ENCODE measurements around the gene FEZF2.

DNA sequence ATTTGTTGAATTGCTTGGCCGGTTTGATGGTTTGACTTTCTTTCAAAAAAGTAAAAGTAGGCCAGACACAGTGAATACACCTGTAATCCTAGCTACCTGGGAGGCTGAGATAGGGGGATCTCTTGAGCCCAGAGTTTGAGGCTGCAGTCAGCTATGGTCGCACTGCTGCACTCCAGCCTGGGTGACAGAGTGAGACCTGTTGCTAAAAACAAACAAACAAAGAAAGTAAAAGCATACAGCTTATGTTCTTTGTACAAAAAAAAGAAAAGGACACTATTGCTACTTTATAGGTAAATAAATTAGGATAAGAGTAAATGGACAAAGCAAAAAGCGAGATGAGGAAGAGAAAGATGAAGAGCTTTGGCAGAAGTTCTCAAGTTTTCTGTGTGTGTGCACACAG is 13.9 kb upstream of the FEZF2 start:
- TF ChIP-seq, protein P1, sequence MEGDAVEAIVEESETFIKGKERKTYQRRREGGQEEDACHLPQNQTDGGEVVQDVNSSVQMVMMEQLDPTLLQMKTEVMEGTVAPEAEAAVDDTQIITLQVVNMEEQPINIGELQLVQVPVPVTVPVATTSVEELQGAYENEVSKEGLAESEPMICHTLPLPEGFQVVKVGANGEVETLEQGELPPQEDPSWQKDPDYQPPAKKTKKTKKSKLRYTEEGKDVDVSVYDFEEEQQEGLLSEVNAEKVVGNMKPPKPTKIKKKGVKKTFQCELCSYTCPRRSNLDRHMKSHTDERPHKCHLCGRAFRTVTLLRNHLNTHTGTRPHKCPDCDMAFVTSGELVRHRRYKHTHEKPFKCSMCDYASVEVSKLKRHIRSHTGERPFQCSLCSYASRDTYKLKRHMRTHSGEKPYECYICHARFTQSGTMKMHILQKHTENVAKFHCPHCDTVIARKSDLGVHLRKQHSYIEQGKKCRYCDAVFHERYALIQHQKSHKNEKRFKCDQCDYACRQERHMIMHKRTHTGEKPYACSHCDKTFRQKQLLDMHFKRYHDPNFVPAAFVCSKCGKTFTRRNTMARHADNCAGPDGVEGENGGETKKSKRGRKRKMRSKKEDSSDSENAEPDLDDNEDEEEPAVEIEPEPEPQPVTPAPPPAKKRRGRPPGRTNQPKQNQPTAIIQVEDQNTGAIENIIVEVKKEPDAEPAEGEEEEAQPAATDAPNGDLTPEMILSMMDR (IDR thresholded peaks at IDR 0.05; ENCODE audit: poor library complexity) = no peak
- TF ChIP-seq EZH2 (IDR thresholded peaks at IDR 0.05; ENCODE audit: borderline replicate concordance) (no peak), EZH2phosphoT487 (IDR thresholded peaks at IDR 0.05; ENCODE audit: low read depth, severe bottlenecking, unreplicated experiment) (no peak)
